Keratinocyte (primary cell): Measurements from ENCODE around the gene ODF4. TPM values are rescaled to one million over a fixed set of nuclear protein-coding genes. Genes with fewer than 3 reads are reported as not detected.

Source experiments
- DNase-seq: peaks from one replicate; pipeline ENCODE4 v3.0.0-alpha.2; 2011; ENCODE audit warnings: low read depth, missing footprints, low spot score
- FAIRE-seq: peaks from 2 replicates; lab custom pipeline; 2011; peaks lifted over from hg19 to GRCh38; lab: Jason Lieb, UNC
- H2AFZ ChIP-seq: 2 replicates; pipeline ENCODE4 v1.6.0; 2012; ENCODE audit warnings: low read length, control low read depth, inconsistent platforms; ENCODE audit not compliant: control insufficient read depth
- H3K27ac ChIP-seq: 2 replicates; pipeline ENCODE4 v1.5.1; 2011; ENCODE audit warnings: low read length; ENCODE audit not compliant: control insufficient read depth, insufficient read depth
- H3K27me3 ChIP-seq: 3 replicates; pipeline ENCODE4 v1.6.0; 2011; ENCODE audit warnings: low read length; ENCODE audit not compliant: control insufficient read depth, insufficient read depth; ENCODE audit errors: extremely low read depth
- H3K36me3 ChIP-seq, 2 experiments: 2 replicates in 1 of 2; 3 replicates in 1 of 2; pipeline ENCODE4 v1.5.1; 2011; ENCODE audit warnings: low read length in 2 of 2, mild to moderate bottlenecking in 1 of 2; ENCODE audit not compliant: control insufficient read depth in 2 of 2, insufficient read depth in 2 of 2; ENCODE audit errors: extremely low read depth in 1 of 2
- H3K4me1 ChIP-seq: 3 replicates; pipeline ENCODE4 v1.5.1; 2011; ENCODE audit warnings: low read length; ENCODE audit not compliant: control insufficient read depth, insufficient read depth; ENCODE audit errors: extremely low read depth
- H3K4me2 ChIP-seq: 3 replicates; pipeline ENCODE4 v1.6.0; 2011; ENCODE audit warnings: low read depth, low read length; ENCODE audit not compliant: control insufficient read depth, insufficient read depth; ENCODE audit errors: extremely low read depth
- H3K4me3 ChIP-seq, 3 experiments: fragments of 200-600 bp in 1 of 3; sonication (generic) in 1 of 3; 2 replicates in 2 of 3; 3 replicates in 1 of 3; pipeline ENCODE4 v1.5.1; 2011 to 2016; ENCODE audit warnings: low read length in 3 of 3, mild to moderate bottlenecking in 3 of 3, control low read depth in 2 of 3, inconsistent platforms in 1 of 3, low read depth in 1 of 3, mixed read lengths in 1 of 3, mixed run types in 1 of 3, moderate library complexity in 1 of 3; ENCODE audit not compliant: control insufficient read depth in 2 of 3, insufficient read depth in 2 of 3; ENCODE audit errors: extremely low read depth in 1 of 3
- H3K79me2 ChIP-seq: 2 replicates; pipeline ENCODE4 v1.6.0; 2012; ENCODE audit warnings: low read length; ENCODE audit not compliant: control insufficient read depth, insufficient read depth
- H3K9ac ChIP-seq: 3 replicates; pipeline ENCODE4 v1.6.0; 2011; ENCODE audit warnings: low read length; ENCODE audit not compliant: control insufficient read depth, insufficient read depth; ENCODE audit errors: extremely low read depth
- H3K9me1 ChIP-seq: 3 replicates; pipeline ENCODE4 v1.6.0; 2011; ENCODE audit warnings: low read length; ENCODE audit not compliant: control insufficient read depth, insufficient read depth; ENCODE audit errors: extremely low read depth
- H3K9me3 ChIP-seq: 2 replicates; pipeline ENCODE4 v1.5.1; 2012; ENCODE audit warnings: low read depth, low read length; ENCODE audit not compliant: control insufficient read depth
- H4K20me1 ChIP-seq: 3 replicates; pipeline ENCODE4 v1.6.0; 2011; ENCODE audit warnings: low read length; ENCODE audit not compliant: control insufficient read depth, insufficient read depth; ENCODE audit errors: extremely low read depth
- CTCF ChIP-seq, 3 experiments: IDR thresholded peaks in 1 of 3; conservative IDR thresholded peaks in 1 of 3; optimal IDR thresholded peaks in 1 of 3; 2 replicates in 2 of 3; 3 replicates in 1 of 3; pipeline versions ENCODE3 to v1.5.1; 2011; ENCODE audit warnings: low read length in 3 of 3, mild to moderate bottlenecking in 3 of 3, moderate library complexity in 2 of 3, control low read depth in 1 of 3, inconsistent platforms in 1 of 3; ENCODE audit not compliant: insufficient read depth in 2 of 3; ENCODE audit errors: extremely low read depth in 1 of 3
- EZH2 ChIP-seq: IDR thresholded peaks from one replicate; pipeline ENCODE4 v1.6.1; 2012; ENCODE audit warnings: inconsistent platforms, mild to moderate bottlenecking, low read length, moderate library complexity
- dilution Hi-C: fragments of 300-500 bp; cut with MboI; formaldehyde crosslinking; loops from one replicate; pipeline ENCODE4 v1.7.0; 2020; ENCODE audit warnings: low sequenced_read_pairs; ENCODE audit not compliant: extremely low pct_ligation_motif_present
- polyA plus RNA-seq, 5 experiments: library from polyadenylated mRNA; depleted of rRNA in 3 of 5; stranded (reverse) in 3 of 5; stranded (forward) in 1 of 5; unstranded in 1 of 5; fragments of >200 nt; gene quantifications; 1 replicate in 1 of 5; 2 replicates in 3 of 5; 3 replicates in 1 of 5; pipeline versions ENCODE4 v1.2.1 to v1.2.3, GENCODE V29; 2011 to 2012; ENCODE audit warnings: missing spikeins in 2 of 5, low read depth in 1 of 5, low replicate concordance in 1 of 5

ODF4 gene
- polyA plus RNA-seq, 1 donor (not counting 4 experiments of a cell fraction or from before 2014, with no cell fraction given): not detected

DNA sequence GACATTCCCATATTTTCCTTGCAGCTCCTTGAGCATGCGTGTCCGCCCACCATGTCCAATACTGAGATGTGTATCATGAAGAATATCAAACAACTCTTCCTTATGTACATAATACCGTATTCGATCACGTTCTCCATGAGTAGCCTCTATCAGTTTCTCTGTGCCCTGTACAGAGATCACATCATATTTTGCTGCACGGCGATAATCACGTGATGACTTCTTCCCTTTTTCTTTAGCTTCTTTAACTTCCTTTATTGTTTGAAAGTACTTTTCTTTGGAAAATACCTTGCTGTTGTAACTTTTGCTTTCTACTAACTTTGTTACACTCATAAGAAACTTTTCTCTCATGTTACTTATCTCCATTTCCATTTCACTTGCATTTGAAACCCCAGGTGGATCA lies 30.3 kb downstream of the ODF4 start:
- H3K9me3 ChIP-seq: no peaks in the 10 kb centered on the region
- H3K9me1 ChIP-seq: no peaks in the 10 kb centered on the region
- H3K27me3 ChIP-seq: no peaks in the 10 kb centered on the region
- TF ChIP-seq EZH2 (no peak), CTCF (optimal IDR thresholded peaks at IDR 0.05 in 1 of 3, IDR thresholded peaks at IDR 0.05 in 1 of 3, conservative IDR thresholded peaks at IDR 0.05 in 1 of 3; ENCODE audit: extremely low read depth in 1 of 3, insufficient read depth in 2 of 3, low read length in 3 of 3) (no peak)
- H3K4me1 ChIP-seq: no peaks in the 10 kb centered on the region
- H3K36me3 ChIP-seq: peaks cover 0 to 2% of the 10 kb centered on the region in 2 experiments
- DNase-seq (no peak), FAIRE-seq (no peak)
- H3K4me3 ChIP-seq: no peak overlapping the region
- H3K79me2 ChIP-seq: no peaks in the 10 kb centered on the region
- H3K27ac ChIP-seq: no peak overlapping the region
- H3K4me2 ChIP-seq: no peak overlapping the region
- no peak overlapping the region for H3K9ac ChIP-seq
- no peaks in the 10 kb centered on the region for H4K20me1 ChIP-seq
- H2AFZ ChIP-seq: no peak overlapping the region
- dilution Hi-C loops: no loop called here

- Histone ChIP-seq H3K9me1 (no peaks in the 10 kb centered on the region), H3K4me1 (peaks cover 11% of the 10 kb centered on the region), H3K27ac (no peak overlapping the region), H3K9ac (no peak overlapping the region), H3K36me3 (peaks cover 0 to 2% of the 10 kb centered on the region in 2 experiments), H2AFZ (no peak overlapping the region), H3K4me2 (no peak overlapping the region), H3K9me3 (no peaks in the 10 kb centered on the region), H3K4me3 (no peak overlapping the region), H3K79me2 (no peaks in the 10 kb centered on the region), H4K20me1 (peaks cover 2% of the 10 kb centered on the region), H3K27me3 (no peaks in the 10 kb centered on the region)
- DNase-seq: no peak
- FAIRE-seq: no peak
- TF ChIP-seq CTCF (optimal IDR thresholded peaks at IDR 0.05 in 1 of 3, IDR thresholded peaks at IDR 0.05 in 1 of 3, conservative IDR thresholded peaks at IDR 0.05 in 1 of 3; ENCODE audit: extremely low read depth in 1 of 3, insufficient read depth in 2 of 3, low read length in 3 of 3): no peak
- no peak for TF ChIP-seq EZH2
- dilution Hi-C loops: no loop called here
These were observed 32.1 kb downstream of the ODF4 start for GRCh38 chr17:8371786-8372185.
